Adipose tissue (tissue), 3 donors: ENCODE results near the gene NLGN2. TPM values are rescaled to one million over a fixed set of nuclear protein-coding genes. Genes with fewer than 3 reads are reported as not detected.

Experiments used
- H3K27ac ChIP-seq: one replicate; pipeline ENCODE4 v1.5.1; 2013; ENCODE audit warnings: low read depth, low read length
- WGBS, 3 donors: extraction: QIAGEN DNeasy Blood & Tissue Kit; methylation state at CpG; one replicate each; pipeline ENCODE4 v1.1.7; 2013; 5-methylcytosine and 5-hydroxymethylcytosine counted together
- polyA plus RNA-seq, 3 donors: library from polyadenylated mRNA; stranded (reverse); fragments of 200-250 nt; gene quantifications; one replicate each; pipeline ENCODE4 v1.2.3, GENCODE V29; 2013
- donor health status: healthy with polysubstance abuse.
- donor health status: Bipolar disorder and iron deficiency.
- donor health status: healthy.

Gene NLGN2
- polyA plus RNA-seq, 3 donors, result 2.9 to 11.4 (median 10.5) TPM

DNA sequence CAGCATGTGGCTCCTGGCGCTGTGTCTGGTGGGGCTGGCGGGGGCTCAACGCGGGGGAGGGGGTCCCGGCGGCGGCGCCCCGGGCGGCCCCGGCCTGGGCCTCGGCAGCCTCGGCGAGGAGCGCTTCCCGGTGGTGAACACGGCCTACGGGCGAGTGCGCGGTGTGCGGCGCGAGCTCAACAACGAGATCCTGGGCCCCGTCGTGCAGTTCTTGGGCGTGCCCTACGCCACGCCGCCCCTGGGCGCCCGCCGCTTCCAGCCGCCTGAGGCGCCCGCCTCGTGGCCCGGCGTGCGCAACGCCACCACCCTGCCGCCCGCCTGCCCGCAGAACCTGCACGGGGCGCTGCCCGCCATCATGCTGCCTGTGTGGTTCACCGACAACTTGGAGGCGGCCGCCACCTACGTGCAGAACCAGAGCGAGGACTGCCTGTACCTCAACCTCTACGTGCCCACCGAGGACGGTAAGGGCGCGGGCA, 645 bp downstream of the NLGN2 start:
- H3K27ac ChIP-seq, result no peak overlapping the region
- 63 to 71% (median 69%) methylated on average over 33 to 58 of the region's 58 CpGs for WGBS, 3 donors

DNA sequence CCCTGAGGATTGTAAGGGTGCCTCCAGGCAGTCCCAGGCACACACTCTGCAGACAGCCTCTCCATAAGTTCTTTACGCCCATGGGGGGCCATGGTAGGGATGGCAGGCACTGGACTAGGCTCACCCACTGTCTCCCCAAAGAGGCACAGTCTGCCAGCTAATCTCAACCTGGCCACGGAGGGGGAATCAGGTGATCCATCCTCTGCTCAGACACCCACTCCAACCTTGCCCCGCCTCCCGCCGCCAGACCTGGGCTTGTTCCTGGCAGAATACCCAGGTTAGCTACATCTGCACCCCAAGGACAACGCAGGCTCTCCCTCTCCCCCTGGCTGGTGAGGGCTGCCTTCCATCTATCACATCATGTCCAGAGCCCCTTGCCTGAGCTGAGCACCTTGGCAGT, 1.2 kb downstream of the NLGN2 start:
- WGBS, 3 donors, result 68 to 88% (median 86%) methylated on average over 6 of the region's 6 CpGs

DNA sequence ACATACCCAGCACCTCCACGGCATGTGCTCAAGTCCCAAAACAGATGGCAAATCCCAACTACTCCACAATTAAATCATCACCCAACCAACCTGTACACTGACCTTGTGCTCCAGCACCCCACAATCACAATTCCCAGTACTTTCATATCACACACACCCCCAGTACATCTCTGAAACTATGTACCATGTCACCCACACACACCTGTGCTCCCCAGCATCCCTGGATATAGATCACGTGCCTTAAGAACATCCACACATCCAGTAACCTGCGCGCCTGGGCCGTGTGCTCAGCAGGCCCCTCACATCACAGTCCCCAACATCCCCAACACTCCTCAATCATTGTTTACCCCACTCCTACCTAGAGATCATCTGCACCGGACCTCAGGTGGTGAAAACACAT, 2.1 kb downstream of the NLGN2 start:
- H3K27ac ChIP-seq, result no peak overlapping the region
- WGBS, 3 donors, result 90 to 94% (median 93%) methylated on average over 6 of the region's 6 CpGs

More for the DNA sequence above, 1.2 kb downstream of the NLGN2 start:
- H3K27ac ChIP-seq, result no peak overlapping the region

DNA sequence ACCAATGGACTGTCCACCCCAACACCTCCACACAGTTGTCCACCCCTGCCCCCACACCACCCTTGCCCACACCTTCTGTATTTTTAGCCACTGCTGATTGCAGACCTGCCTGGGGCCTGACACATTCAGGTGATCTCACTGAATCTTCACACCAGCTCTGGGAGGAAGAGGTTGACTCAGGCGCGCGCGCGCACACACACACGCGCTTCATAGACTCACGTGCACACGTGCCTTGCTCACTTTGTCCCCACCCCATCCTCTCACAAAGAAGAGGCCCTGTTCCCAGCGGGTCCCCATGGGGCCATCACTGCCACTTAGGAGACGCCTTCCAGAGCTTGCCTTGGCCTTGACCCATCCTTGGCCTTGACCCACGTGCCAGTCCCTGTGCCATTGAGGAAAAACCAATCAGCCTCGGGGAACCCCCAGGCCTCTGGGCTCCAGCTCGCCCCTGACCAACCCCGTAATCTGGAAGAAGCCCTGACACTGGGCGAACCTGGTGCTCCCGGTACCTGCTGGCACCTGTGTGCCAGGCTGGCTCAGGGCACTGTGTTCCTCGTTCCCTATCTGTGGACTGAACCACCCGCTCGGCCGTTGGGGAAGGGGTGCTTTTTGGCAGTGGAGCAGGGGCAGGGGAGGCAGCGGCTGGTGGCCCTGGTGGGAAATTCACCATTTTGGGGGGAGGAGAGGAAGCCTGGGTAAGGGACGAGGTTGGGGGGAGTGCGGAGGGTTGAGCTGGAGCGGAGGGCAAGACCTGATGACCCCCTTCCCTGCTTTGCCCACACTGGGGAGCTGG, 3.2 kb downstream of the NLGN2 start:
- H3K27ac ChIP-seq, result no peak overlapping the region
- 87 to 91% (median 91%) methylated on average over 23 to 25 of the region's 25 CpGs for WGBS, 3 donors

DNA sequence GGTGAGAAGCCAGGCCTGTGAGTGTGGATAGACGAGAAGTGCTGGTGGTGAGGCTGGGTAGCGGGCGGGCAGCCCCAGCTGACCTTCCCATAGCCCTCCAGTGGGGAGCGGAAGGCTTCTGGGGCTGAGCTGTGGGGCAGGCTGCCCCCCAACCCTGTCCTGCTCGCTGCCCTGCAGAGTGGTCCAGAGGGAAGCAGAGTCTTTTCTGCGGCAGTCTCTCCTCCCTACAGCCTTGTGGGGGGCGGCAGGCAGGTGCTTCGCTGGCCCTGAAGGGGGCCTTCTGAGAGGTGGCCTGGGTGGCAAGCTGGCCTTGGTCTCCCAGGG, 3.7 kb downstream of the NLGN2 start:
- no peak overlapping the region for H3K27ac ChIP-seq
- 83 to 97% (median 92%) methylated on average over 8 of the region's 8 CpGs for WGBS, 3 donors

DNA sequence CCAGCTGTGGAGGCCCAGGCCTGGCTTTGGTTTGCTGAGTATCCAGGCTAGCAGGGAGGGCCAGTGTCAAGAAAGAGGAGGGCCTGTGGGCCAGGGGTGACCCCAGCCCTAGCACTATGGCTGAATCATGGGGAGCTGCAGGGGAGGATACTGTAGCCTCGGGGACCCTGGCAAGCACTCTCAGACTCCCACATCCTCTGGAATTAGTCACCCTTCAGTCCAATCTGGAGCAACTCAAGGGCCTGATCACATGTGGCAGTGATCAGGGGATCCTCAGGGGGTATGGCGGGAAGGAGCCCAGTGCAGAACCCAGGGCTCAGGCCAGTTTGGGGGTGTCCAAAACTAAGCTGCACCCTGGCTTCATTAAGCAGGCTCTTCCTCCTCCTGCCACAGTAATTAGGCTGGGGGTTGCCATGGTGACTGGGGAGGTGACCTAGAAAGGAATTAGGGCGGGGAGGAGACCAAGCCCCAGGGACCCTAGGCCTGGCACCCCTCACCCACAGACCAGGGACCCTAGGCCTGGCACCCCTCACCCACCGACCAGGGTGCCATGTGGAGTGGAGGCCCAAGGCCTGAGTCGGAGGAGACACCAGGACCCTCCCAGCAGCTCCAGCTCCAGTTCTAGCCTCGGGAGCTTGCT, 5.8 kb downstream of the NLGN2 start:
- no peak overlapping the region for H3K27ac ChIP-seq
- 62 to 81% (median 71%) methylated on average over 6 of the region's 6 CpGs for WGBS, 3 donors

DNA sequence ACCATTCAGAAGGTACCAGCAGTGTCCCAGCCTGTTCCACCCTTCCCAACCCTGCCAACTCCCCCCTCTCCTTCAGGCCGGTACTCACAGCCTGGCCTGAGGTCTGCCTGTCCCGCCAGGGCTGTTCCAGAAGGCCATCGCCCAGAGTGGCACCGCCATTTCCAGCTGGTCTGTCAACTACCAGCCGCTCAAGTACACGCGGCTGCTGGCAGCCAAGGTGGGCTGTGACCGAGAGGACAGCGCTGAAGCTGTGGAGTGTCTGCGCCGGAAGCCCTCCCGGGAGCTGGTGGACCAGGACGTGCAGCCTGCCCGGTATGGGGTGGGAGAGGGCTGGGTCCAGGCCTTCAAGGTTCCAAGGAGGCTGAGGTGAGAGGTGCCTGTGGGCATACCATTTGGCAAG, 7.2 kb downstream of the NLGN2 start:
- H3K27ac ChIP-seq, result no peak overlapping the region
- WGBS, 3 donors, result 79 to 88% (median 87%) methylated on average over 14 of the region's 14 CpGs

DNA sequence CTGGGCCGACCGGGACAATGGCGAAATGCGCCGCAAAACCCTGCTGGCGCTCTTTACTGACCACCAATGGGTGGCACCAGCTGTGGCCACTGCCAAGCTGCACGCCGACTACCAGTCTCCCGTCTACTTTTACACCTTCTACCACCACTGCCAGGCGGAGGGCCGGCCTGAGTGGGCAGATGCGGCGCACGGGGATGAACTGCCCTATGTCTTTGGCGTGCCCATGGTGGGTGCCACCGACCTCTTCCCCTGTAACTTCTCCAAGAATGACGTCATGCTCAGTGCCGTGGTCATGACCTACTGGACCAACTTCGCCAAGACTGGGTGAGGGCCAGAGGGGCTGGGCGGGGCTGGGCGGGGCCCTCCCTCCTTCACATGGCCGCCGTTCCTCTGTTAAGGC, 8.1 kb downstream of the NLGN2 start:
- WGBS, 3 donors, result 84 to 89% (median 87%) methylated on average over 23 of the region's 23 CpGs
- H3K27ac ChIP-seq, result no peak overlapping the region

DNA sequence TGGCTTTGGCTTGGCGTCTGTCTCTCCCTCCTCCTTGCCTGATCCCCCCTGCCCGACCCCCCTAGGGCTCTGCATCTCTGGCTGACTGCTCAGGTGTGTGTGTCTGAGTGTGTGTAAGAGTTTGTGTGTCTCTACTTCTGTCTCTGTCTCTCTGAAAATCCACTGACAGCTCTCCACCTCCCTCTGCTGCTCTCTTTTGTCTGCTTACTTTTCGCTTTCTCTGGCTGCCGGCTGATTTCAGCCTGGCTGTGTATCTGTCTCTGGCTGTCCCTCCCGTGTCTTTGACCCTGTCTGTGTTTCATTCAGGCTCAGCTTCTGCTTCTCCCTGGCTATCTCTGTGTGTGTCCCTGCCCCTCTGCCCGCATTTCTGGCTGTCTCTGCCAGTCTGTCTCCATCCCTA, 8.7 kb downstream of the NLGN2 start:
- WGBS, 3 donors, result 71 to 78% (median 77%) methylated on average over 6 of the region's 6 CpGs
- H3K27ac ChIP-seq, result no peak overlapping the region

DNA sequence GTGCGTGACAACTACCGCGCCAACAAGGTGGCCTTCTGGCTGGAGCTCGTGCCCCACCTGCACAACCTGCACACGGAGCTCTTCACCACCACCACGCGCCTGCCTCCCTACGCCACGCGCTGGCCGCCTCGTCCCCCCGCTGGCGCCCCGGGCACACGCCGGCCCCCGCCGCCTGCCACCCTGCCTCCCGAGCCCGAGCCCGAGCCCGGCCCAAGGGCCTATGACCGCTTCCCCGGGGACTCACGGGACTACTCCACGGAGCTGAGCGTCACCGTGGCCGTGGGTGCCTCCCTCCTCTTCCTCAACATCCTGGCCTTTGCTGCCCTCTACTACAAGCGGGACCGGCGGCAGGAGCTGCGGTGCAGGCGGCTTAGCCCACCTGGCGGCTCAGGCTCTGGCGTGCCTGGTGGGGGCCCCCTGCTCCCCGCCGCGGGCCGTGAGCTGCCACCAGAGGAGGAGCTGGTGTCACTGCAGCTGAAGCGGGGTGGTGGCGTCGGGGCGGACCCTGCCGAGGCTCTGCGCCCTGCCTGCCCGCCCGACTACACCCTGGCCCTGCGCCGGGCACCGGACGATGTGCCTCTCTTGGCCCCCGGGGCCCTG, 9.5 kb downstream of the NLGN2 start:
- no peak overlapping the region for H3K27ac ChIP-seq
- WGBS, 3 donors, result 93 to 96% (median 95%) methylated on average over 44 to 54 of the region's 54 CpGs

DNA sequence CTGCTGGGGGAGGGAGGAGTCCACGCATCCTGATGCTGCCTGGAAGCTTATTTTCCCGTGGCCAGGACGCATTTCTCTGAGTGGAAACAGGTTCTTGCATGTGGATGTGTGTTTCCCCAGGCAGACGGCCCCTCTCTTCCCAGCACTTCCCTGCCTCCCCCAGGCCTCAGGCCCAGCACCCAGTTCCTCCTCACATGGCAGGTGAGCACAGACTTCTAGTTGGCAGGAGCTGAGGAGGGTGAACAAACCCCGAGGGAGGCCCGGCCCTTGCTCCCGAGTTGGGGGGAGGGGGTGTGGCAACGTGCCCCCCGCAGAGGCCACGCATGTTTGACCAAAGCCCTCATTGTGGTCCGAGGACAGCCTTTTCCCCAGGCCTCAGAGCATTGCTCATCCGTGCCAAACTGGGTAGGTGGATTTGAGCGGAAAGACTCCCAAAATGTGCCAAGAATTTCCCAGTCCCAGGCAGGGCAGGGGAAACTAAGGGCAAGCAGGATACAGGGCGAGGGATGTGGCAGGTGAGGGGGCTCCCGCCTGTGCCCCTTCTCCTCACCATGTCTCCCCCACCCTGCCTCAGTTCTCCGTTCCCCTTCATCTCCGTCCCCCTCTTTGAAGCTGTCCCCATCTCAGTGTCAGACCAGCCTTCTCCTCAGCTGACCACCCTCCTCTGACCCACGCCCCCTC, 11.0 kb downstream of the NLGN2 start:
- 64 to 74% (median 74%) methylated on average over 18 of the region's 18 CpGs for WGBS, 3 donors
- no peak overlapping the region for H3K27ac ChIP-seq

DNA sequence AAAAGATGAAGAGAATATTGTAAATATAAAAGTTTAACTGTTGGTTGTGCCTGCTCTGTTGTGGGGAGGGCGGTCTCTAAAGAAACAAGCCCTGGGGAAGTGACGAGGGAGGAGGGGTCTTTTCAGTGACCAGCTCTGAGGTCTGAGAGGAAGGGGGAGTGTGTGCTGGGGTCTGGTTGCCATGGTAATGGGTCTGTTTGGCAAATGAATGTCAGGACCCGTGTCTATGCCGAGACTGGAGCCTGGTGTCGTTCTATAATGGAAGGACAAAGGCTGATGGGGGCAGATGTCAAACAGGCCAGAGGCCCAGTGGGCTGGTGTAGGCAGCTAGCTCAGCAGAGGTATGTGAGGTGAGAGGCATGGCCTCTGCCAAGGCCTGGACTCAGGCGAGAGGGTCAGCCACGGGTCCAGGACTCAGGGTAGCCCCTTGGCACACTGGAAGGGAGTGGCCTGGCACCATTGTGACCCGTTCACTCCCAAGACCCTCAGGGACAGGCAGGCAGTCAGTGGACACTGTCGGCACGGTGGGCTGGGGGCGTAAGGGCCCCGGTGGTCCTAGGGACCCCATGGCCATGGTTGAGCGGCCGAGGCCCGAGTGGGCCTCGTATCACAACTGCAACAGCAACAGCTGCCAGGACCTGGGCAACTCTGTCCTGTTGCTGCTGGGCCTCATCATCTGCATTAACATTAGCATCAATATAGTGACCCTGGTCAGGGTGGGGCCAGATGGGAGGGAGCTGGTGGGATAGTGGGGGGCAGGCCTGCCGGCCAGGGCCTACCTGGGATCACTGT, 12.4 kb downstream of the NLGN2 start, which contains the start of gene SPEM1:
SPEM1 (plus strand) TSS at position 506 of the 792 bp plus-strand sequence; CDS start at position 567, 61 bp downstream.
- no peak within 1 kb of the TSS for H3K27ac ChIP-seq
- WGBS, 3 donors, result 79 to 87% (median 79%) methylated on average over 17 of the region's 17 CpGs

DNA sequence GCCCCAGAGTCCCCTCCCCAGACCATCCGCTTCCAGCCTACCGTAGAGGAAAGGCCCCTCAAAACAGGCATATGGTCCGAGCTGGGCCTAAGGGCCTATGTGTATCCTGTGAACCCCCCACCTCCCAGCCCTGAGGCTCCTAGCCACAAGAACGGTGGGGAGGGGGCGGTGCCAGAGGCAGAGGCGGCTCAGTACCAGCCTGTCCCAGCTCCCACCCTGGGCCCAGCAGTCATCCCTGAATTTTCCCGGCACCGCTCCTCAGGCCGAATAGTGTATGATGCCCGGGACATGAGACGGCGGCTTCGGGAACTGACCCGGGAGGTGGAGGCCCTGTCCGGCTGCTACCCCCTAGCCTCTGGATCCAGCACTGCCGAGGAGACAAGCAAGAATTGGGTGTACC, 13.5 kb downstream of the NLGN2 start:
- WGBS, 3 donors, result 92 to 95% (median 94%) methylated on average over 16 of the region's 16 CpGs

DNA sequence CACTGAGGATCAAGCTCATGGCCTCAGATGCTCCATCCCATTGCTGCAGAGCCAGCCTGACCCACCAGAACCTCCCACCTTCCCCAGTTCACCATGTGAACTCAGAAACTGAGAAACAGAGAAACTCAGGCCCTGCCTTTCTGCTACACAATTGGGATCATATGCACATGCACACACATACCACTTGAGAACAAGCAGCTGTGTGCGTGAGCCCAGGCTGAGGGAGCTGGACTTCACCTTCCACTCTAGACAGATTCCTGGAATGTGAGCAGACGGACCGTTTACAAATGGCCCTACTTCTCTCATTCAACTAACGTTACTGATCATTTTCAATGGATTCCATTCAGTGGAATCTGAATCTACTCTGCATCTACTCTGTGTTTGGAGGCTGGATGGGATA, 16.0 kb downstream of the NLGN2 start:
- no peak overlapping the region for H3K27ac ChIP-seq
- 61 to 78% (median 65%) methylated on average over 4 of the region's 4 CpGs for WGBS, 3 donors

More for the DNA sequence above, 13.5 kb downstream of the NLGN2 start:
- H3K27ac ChIP-seq, result no peak overlapping the region

DNA sequence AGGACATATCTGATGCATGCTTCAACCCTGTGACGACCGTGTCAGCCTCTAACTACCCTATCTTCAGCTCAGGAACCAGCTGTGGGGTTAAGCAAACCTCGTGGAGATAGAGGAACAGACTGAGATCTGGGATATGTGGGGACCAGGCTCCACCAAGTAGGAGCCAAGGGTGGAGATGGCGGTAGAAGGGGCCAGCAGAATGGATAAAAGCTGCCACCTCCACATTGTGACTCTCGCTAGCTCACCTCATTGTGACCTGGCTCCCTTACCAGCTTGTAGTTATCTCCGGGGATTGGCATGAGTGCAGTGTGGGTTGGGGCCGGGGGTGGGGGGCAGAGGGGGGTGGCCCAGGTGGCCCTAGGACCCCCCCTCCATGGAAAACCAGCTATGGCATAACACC, 17.7 kb downstream of the NLGN2 start, which contains the start of gene SPEM2:
SPEM2 (plus strand) TSS at position 301 of the 400 bp plus-strand sequence; CDS start at position 374, 73 bp downstream.
- H3K27ac ChIP-seq, result no peak within 1 kb of the TSS
- WGBS, 3 donors, result 71 to 85% (median 78%) methylated on average over 7 of the region's 7 CpGs

DNA sequence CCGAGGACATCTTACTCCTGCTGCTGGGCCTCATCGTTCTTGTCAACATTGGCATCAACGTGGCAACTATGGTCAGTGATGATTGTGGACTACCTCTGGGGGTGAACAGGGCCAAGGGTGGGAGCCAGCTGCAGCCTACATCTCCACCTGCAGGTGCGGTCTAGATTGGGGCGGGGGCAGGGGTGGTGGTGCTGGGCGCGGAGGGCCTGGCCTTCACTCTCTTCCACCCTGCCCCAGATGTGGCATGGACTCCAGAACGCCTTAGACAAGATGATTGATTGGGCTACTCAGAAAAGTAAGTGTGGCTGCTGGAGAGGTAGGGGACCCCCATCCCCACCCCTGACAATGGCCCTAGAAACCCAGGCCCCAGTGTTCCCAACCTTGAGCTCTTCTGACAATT, 18.1 kb downstream of the NLGN2 start:
- no peak overlapping the region for H3K27ac ChIP-seq
- WGBS, 3 donors, result 80 to 85% (median 81%) methylated on average over 8 of the region's 8 CpGs

DNA sequence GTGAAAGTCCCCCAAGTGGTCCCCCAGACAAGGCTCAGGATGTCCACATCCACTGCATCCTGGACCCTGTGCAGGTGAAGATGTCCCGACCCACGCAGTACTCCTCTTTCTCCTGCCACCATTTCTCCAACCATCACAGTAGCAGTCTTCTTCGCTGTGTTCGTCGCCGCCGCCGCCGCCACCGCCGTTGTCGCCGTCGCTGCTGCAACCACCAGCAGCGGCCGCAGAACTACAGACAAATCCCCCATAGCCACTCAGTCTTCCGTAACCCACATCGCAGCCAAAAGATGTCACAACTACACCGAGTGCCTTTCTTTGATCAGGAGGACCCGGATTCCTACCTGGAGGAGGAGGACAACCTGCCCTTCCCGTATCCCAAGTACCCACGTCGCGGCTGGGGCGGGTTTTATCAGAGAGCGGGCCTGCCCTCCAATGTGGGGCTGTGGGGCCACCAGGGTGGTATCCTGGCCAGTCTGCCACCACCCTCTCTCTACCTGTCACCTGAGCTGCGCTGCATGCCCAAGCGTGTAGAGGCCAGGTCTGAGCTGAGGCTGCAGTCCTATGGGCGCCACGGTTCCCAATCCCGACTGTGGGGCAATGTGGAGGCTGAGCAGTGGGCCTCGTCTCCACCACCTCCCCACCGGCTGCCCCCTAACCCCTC, 18.7 kb downstream of the NLGN2 start:
- no peak overlapping the region for H3K27ac ChIP-seq
- WGBS, 3 donors, result 93 to 97% (median 96%) methylated on average over 33 of the region's 33 CpGs
